ENCODE data around the gene LNP1. TPM values are rescaled to one million over a fixed set of nuclear protein-coding genes. Genes with fewer than 3 reads are reported as not detected.
A peak's percentile ranks its signal among the peaks of the same experiment; 100 is the strongest.

The LNP1 gene
- total RNA-seq, 4 donors from 2014 or later, result 0.27 to 2.2 (median 0.40) TPM; not detected in 1

GRCh38 chr3:100400419-100400779 is 940 bp upstream of the LNP1 start:
- Histone ChIP-seq H3K4me3 (peak overlapping the region; percentile 85 to 99 (median 93)), H3K9me3 (no peaks in the 10 kb centered on the region), H3K4me1 (peaks cover 10 to 65% (median 36%) of the 10 kb centered on the region in 4 donors), H3K27me3 (no peaks in the 10 kb centered on the region), H3K27ac (peak overlapping the region; percentile 94 to 97 (median 96)), H3K36me3 (no peaks in the 10 kb centered on the region)
- TF ChIP-seq EP300 (IDR thresholded peaks at IDR 0.05; ENCODE audit: low read depth) (no peak), POLR2A (IDR thresholded peaks at IDR 0.05) (no peak), POLR2AphosphoS5 (IDR thresholded peaks at IDR 0.05) (no peak)
- TF ChIP-seq, protein P1, sequence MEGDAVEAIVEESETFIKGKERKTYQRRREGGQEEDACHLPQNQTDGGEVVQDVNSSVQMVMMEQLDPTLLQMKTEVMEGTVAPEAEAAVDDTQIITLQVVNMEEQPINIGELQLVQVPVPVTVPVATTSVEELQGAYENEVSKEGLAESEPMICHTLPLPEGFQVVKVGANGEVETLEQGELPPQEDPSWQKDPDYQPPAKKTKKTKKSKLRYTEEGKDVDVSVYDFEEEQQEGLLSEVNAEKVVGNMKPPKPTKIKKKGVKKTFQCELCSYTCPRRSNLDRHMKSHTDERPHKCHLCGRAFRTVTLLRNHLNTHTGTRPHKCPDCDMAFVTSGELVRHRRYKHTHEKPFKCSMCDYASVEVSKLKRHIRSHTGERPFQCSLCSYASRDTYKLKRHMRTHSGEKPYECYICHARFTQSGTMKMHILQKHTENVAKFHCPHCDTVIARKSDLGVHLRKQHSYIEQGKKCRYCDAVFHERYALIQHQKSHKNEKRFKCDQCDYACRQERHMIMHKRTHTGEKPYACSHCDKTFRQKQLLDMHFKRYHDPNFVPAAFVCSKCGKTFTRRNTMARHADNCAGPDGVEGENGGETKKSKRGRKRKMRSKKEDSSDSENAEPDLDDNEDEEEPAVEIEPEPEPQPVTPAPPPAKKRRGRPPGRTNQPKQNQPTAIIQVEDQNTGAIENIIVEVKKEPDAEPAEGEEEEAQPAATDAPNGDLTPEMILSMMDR (IDR thresholded peaks at IDR 0.05), result no peak
- in situ Hi-C loops (cut with MboI; ENCODE audit: low pct_ligation_motif_present in 1 of 4, low pct_unique_long_range_greater_than_20kb in 1 of 4, low sequenced_read_pairs in 3 of 4) (no loop called here), intact Hi-C loops (cut with DNase I; ENCODE audit: low total_unique reads) (no loop called here)
- DNase-seq, result no peak
- WGBS, 2 donors (ENCODE audit: low coverage in 1 of 2), result 0% methylated on average over 4 of the region's 22 CpGs; no CpG with 5 or more reads in 1 of the 2 donors

DNA sequence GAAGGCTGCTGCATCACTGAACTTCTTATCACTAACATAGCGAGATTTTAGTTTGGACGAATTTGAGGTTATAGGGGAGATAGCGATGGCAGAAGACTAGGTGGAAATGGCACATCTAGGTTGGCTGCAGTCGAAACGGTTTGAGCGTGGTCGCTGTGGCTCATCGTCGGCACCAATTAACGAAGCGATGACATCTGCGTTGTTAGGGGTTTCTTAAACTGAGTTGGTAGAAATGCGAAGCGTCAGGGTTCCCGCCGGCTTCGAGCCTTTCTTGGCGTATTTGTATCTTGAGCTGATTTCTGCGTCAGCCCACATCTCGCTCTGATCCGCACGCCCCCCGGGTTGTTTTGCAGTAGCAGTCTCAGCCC is 319 bp downstream of the LNP1 start:
- Histone ChIP-seq H3K27ac (peak overlapping the region; percentile 94 to 97 (median 96)), H3K4me3 (peak overlapping the region; percentile 85 to 99 (median 93)), H3K27me3 (no peaks in the 10 kb centered on the region), H3K4me1 (peaks cover 10 to 54% (median 35%) of the 10 kb centered on the region in 4 donors), H3K36me3 (no peaks in the 10 kb centered on the region), H3K9me3 (peaks cover 0 to under 1% of the 10 kb centered on the region in 2 donors)
- no peak for TF ChIP-seq POLR2A (IDR thresholded peaks at IDR 0.05)
- TF ChIP-seq EP300 (IDR thresholded peaks at IDR 0.05; ENCODE audit: low read depth), result no peak
- TF ChIP-seq, protein P1 (IDR thresholded peaks at IDR 0.05), result no peak
- TF ChIP-seq POLR2AphosphoS5 (IDR thresholded peaks at IDR 0.05), result no peak
- WGBS, 2 donors (ENCODE audit: low coverage in 1 of 2), result 1% methylated on average over 10 to 23 of the region's 23 CpGs
- intact Hi-C loops (cut with DNase I; ENCODE audit: low total_unique reads), result no loop called here
- peak; percentile 29 for DNase-seq
- in situ Hi-C loops (cut with MboI; ENCODE audit: low pct_ligation_motif_present in 1 of 4, low pct_unique_long_range_greater_than_20kb in 1 of 4, low sequenced_read_pairs in 3 of 4), result no loop called here

GRCh38 chr3:100402256-100402655 is 917 bp downstream of the LNP1 start:
- 0 to 3% methylated on average over 2 of the region's 2 CpGs for WGBS, 2 donors (ENCODE audit: low coverage in 1 of 2)
- Histone ChIP-seq H3K36me3 (peaks cover 0 to 6% (median 0%) of the 10 kb centered on the region in 4 donors), H3K4me1 (peaks cover 10 to 49% (median 35%) of the 10 kb centered on the region in 4 donors), H3K9me3 (peaks cover 0 to 6% of the 10 kb centered on the region in 2 donors), H3K4me3 (peak overlapping the region; percentile 85 to 99 (median 93)), H3K27ac (peak overlapping the region; percentile 94 to 97 (median 96)), H3K27me3 (no peaks in the 10 kb centered on the region)
- TF ChIP-seq POLR2AphosphoS5 (IDR thresholded peaks at IDR 0.05) (no peak), POLR2A (IDR thresholded peaks at IDR 0.05) (no peak), EP300 (IDR thresholded peaks at IDR 0.05; ENCODE audit: low read depth) (no peak)
- TF ChIP-seq, protein P1 (IDR thresholded peaks at IDR 0.05), result no peak
- intact Hi-C loops (cut with DNase I; ENCODE audit: low total_unique reads), result no loop called here
- in situ Hi-C loops (cut with MboI; ENCODE audit: low pct_ligation_motif_present in 1 of 4, low pct_unique_long_range_greater_than_20kb in 1 of 4, low sequenced_read_pairs in 3 of 4), result no loop called here
- DNase-seq, result no peak

DNA sequence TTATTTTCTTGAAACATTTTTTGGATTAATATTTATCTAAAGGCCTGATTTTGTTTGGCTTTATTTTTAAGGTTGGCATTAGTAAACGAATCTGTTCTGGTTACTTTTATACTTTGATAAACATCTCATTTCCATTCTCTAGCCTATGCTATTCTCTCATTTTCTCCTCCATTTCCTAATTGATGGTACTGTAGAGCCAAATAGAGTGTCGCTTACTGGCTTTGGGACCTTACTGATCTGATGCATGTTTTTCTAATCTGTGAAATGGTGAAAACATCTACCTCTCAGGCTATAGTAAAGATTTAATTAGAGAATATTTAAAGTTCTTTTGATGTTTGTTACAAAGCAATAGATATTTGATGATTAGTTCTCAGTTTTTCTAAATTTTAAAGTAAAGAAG is 1.6 kb downstream of the LNP1 start:
- peaks cover 0 to 11% (median 0%) of the 10 kb centered on the region in 4 donors for H3K36me3 ChIP-seq
- DNase-seq, result no peak
- intact Hi-C loops (cut with DNase I; ENCODE audit: low total_unique reads) (no loop called here), in situ Hi-C loops (cut with MboI; ENCODE audit: low pct_ligation_motif_present in 1 of 4, low pct_unique_long_range_greater_than_20kb in 1 of 4, low sequenced_read_pairs in 3 of 4) (no loop called here)
- H3K4me1 ChIP-seq, result peaks cover 10 to 48% (median 35%) of the 10 kb centered on the region in 4 donors
- no peaks in the 10 kb centered on the region for H3K27me3 ChIP-seq
- H3K9me3 ChIP-seq, result peaks cover 0 to 9% of the 10 kb centered on the region in 2 donors
- no peak for TF ChIP-seq POLR2AphosphoS5 (IDR thresholded peaks at IDR 0.05)
- no peak for TF ChIP-seq EP300 (IDR thresholded peaks at IDR 0.05; ENCODE audit: low read depth)
- no peak for TF ChIP-seq POLR2A (IDR thresholded peaks at IDR 0.05)
- TF ChIP-seq, protein P1 (IDR thresholded peaks at IDR 0.05), result no peak
- WGBS, 2 donors (ENCODE audit: low coverage in 1 of 2), result 60 to 69% methylated on average over 2 of the region's 2 CpGs
- H3K27ac ChIP-seq, result no peak overlapping the region
- peak overlapping the region in 1 of 4 donors; percentile 99 for H3K4me3 ChIP-seq
